HCT116 (cell line): ENCODE data around the gene TMEM100.

Source experiments
- CTCF ChIP-seq, 3 experiments: fragments of 200-600 bp in 1 of 3; sonication (generic) in 1 of 3; IDR thresholded peaks in 2 of 3; conservative IDR thresholded peaks in 1 of 3; 2 replicates each; pipeline ENCODE4 v1.5.1; 2012 to 2017; ENCODE audit warnings: low read depth in 2 of 3, low read length in 2 of 3, antibody characterized with exemption in 1 of 3, borderline replicate concordance in 1 of 3, control low read depth in 1 of 3, mild to moderate bottlenecking in 1 of 3, mixed read lengths in 1 of 3, mixed run types in 1 of 3, moderate library complexity in 1 of 3; ENCODE audit not compliant: insufficient read depth in 1 of 3
- EGR1 ChIP-seq: IDR thresholded peaks from 2 replicates; pipeline ENCODE4 v1.6.1; 2012; ENCODE audit warnings: low read depth
- EZH2 ChIP-seq: fragments of 200-600 bp; sonication (generic); IDR thresholded peaks from 2 replicates; pipeline ENCODE4 v1.6.1; 2017; ENCODE audit warnings: antibody characterized with exemption, mixed run types
- POLR2A ChIP-seq: IDR thresholded peaks from 2 replicates; pipeline ENCODE4 v1.7.0; 2011; ENCODE audit warnings: borderline replicate concordance; ENCODE audit not compliant: insufficient read depth, insufficient read length; ENCODE audit errors: extremely low read depth
- RAD21 ChIP-seq: IDR thresholded peaks from 2 replicates; pipeline ENCODE4 v1.6.1; 2012; ENCODE audit warnings: low read depth, mild to moderate bottlenecking
- SIN3A ChIP-seq: IDR thresholded peaks from 2 replicates; pipeline ENCODE4 v1.6.1; 2012; ENCODE audit warnings: low read depth
- SRF ChIP-seq: IDR thresholded peaks from 2 replicates; pipeline ENCODE4 v1.6.1; 2012; ENCODE audit warnings: low read depth
- TCF7L2 ChIP-seq: IDR thresholded peaks from 2 replicates; pipeline ENCODE4 v1.7.0; 2011; ENCODE audit warnings: borderline replicate concordance, inconsistent platforms; ENCODE audit not compliant: insufficient read depth, insufficient read length; ENCODE audit errors: extremely low read depth
- ZNF274 ChIP-seq: fragments of 200-500 bp; sonication (Bioruptor generic); IDR thresholded peaks from 2 replicates; pipeline ENCODE4 v1.6.1; 2014; ENCODE audit warnings: mild to moderate bottlenecking, low read depth, low read length, inconsistent platforms
- TF ChIP-seq, protein P1 (sequence below): IDR thresholded peaks from 2 replicates; pipeline ENCODE4 v1.6.1; 2012; ENCODE audit warnings: low read depth

DNA sequence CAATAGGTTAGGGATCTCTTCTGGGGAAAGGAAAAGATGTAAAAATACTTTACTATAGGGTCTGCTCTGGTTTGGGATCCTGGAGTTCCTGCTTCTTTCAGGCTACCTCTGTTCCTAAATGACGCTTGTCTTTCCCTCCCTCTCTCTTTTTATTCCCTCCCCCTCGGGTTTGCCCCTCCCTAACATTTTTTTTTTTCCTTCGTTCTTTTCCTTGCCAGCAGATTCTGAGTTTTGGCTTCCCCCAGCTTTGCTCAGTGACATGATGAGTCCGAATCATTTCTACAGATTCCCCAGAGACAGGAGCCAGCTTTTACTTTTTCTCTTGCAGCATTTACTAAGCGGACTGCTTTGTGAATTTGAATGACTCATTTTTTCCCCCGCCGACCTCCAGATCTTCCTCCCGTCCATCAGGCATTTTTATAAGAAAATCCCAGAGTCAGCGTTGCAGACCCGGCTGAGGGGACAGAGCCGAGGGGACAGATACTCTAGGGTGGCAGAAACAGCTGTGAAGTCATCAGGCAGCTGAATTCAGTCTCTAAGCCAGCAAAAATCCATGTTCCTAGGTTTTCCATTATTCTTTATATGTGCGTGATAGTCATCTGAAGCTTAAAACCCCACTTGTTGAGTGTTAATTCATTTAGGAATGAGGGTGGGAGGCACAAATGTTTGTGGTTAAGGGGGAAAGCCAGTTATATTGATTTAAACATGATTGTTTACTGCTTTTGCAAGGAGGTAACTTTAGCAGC, at the start of gene TMEM100:
- TF ChIP-seq POLR2A (no peak), RAD21 (no peak), SIN3A (no peak), CTCF (IDR thresholded peaks at IDR 0.05 in 2 of 3, conservative IDR thresholded peaks at IDR 0.05 in 1 of 3; ENCODE audit: borderline replicate concordance in 1 of 3, insufficient read depth in 1 of 3, low read depth in 2 of 3, low read length in 2 of 3) (no peak), EGR1 (no peak), EZH2 (no peak; the same call in 1 of the 2 replicates), ZNF274 (no peak), TCF7L2 (no peak), SRF (no peak)
- TF ChIP-seq, protein P1, sequence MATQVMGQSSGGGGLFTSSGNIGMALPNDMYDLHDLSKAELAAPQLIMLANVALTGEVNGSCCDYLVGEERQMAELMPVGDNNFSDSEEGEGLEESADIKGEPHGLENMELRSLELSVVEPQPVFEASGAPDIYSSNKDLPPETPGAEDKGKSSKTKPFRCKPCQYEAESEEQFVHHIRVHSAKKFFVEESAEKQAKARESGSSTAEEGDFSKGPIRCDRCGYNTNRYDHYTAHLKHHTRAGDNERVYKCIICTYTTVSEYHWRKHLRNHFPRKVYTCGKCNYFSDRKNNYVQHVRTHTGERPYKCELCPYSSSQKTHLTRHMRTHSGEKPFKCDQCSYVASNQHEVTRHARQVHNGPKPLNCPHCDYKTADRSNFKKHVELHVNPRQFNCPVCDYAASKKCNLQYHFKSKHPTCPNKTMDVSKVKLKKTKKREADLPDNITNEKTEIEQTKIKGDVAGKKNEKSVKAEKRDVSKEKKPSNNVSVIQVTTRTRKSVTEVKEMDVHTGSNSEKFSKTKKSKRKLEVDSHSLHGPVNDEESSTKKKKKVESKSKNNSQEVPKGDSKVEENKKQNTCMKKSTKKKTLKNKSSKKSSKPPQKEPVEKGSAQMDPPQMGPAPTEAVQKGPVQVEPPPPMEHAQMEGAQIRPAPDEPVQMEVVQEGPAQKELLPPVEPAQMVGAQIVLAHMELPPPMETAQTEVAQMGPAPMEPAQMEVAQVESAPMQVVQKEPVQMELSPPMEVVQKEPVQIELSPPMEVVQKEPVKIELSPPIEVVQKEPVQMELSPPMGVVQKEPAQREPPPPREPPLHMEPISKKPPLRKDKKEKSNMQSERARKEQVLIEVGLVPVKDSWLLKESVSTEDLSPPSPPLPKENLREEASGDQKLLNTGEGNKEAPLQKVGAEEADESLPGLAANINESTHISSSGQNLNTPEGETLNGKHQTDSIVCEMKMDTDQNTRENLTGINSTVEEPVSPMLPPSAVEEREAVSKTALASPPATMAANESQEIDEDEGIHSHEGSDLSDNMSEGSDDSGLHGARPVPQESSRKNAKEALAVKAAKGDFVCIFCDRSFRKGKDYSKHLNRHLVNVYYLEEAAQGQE = no peak
